HTERT RPE-1 (cell line): ENCODE data around the gene TMPRSS9.
"Not testable (repeated sequence)": the region's sequence is repeated elsewhere in the genome, so short reads cannot be mapped to it uniquely, and the experiment has no call there.

Experiments used
- in situ Hi-C: fragments of 300-500 bp; cut with MboI; formaldehyde crosslinking; loops from 4 replicates; pipeline ENCODE4 v1.14.3; 2020; ENCODE audit warnings: low sequenced_read_pairs

TMPRSS9 gene

DNA sequence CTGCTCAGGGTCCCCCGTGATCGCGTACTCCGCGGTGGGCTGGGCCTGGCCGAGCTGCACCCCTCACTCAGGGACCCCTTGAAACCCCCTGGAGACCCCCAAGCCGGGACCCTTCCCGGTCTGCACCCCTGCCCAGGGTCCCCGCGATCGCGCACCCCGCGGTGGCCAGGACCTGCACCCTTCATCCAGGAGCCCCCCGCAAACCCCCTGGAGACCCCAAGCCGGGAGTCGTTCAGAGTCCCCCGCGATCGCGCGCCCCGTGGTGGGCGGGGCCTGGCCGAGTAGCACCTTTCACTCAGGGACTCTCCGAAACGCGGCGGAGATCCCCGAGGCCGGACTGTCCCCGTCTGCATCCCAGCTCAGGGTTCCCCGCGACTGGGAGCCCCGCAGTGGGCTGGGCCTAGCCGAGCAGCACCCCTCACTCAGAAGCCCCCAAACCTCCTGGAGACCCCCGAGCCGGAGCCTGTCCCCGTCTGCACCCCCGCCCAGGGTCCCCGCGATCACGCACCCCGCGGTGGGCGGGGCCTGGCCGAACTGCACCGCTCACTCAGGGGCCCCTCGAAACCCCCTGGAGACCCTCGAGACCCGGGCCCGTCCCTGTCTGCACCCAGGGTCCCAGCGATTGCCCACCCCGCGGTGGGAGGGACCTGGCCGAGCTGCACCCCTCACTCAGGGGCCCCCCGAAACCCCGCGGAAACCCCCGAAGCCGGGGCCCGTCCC is 95.9 kb downstream of the TMPRSS9 start:
- in situ Hi-C loops = no loop called here

DNA sequence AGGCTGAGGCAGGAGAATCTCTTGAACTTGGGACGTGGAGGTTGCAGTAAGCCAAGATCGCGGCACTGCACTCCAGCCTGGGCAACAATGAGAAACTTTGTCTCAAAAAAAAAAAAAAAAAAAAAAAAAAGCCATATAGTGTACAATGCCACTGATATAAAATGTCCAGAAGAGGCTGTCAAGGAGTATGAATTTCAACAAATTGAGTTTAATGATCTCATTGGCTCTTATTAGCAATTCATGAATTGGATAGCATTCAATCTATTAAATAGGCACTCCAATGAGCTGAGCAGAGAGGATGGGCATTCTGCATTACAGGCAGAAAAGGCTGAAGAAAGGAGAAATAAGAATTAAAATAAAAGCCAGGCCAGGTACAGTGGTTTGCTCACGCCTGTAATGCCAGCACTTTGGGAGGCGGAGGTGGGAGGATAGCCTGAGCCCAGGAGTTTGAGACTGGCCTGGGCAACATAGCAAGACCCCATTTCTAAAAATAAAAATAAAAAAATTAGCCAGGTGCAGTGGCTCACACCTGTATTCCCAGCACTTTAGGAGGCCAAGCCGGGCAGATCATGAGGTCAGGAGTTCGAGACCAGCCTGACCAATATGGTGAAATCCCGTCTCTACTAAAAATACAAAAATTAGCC is 97.5 kb downstream of the TMPRSS9 start:
- in situ Hi-C loops = no loop called here

DNA sequence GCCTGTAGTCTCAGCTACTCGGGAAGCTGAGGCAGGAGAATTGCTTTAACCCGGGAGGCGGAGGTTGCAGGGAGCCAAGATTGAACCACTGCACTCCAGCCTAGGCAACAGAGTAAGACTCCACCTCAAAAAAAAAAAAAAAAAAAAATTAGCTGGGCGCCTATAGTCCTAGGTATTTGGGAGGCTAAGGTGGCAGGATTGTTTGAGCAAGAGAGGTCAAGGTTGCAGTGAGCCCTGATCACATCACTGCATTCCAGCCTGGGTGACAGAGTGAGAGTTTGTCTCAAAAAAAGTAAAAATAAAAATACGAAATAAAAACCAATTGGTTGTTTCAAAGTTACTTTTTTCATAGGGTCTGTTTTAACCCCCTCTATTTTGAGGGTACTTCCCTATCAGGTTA is 98.0 kb downstream of the TMPRSS9 start:
- in situ Hi-C loops = no loop called here

DNA sequence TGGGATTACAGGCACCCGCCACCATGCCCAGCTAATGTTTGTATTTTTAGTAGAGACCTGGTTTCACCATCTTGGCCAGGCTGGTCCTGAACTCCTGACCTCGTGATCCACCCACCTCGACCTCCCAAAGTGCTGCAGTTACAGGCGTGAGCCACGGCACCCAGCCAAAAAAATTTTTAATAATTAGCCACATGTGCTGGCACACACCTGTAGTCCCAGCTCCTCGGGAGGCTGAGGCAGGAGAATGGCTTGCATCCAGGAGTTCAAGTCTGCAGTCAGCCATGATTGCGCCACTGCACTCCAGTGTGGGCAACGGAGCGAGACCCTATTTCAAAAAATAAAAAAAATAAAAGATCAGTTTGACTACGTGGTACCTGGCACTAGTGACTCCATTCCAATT is 98.7 kb downstream of the TMPRSS9 start:
- in situ Hi-C loops = not testable (repeated sequence)

DNA sequence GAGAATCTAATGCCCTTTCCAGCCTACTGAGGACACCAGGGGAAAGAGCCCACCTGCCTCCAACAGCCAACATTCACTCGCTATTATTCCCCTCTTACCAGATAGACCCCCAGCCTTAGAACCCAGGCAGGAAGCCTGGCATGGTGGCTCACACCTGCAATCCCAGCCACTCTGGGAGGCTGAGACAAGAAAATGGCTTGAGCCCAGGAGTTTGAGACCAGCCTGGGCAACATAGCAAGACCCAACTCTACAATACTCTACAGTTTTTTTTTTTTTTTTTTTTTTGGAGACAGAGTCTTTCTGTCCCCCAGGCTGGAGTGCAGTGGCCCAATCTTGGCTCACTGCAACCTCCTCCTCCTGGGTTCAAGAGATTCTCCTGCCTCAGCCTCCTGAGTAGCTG is 100.2 kb downstream of the TMPRSS9 start:
- in situ Hi-C loops = no loop called here

DNA sequence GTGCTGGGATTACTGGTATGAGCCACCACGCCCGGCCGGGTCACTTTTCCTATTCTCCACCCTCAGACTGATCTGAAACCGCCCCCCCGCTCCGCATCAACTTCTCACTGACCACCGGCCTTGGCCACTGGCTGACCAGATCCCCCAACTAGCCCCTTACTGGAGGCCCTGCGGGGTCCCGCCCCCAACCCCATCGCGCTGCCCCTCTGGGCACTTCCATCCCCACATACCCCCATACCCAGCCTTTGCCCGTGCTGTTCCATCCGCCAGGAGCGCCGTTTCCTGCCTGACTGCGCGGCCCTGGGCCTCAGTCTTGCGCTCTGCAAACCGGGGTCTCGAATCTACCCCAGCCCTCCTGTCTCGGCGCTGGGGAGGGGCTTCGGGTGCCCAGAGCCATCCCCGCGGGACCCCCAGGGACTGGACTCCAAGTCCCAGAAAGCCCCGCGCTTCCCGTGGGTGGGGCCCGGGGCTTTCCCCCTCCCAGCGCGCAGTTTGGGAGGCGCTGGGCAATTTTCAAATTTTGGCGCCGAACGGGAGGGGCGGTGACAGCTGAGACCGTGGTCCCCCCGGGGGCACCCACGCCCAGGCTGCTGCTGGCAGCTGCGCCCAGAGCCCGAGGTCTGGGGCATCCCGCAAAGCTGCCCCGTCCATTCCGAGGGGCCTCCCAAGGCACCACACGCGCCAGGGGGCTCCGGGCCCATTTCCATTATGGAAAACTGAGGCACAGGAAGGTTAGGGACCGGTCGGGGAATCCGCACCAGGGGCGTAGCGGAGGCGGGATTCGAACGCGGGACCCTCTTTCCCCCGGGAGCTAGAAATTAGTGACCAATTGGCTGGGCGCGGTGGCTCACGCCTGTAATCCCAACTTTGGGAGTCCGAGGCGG is 101.9 kb downstream of the TMPRSS9 start:
- in situ Hi-C loops = no loop called here

DNA sequence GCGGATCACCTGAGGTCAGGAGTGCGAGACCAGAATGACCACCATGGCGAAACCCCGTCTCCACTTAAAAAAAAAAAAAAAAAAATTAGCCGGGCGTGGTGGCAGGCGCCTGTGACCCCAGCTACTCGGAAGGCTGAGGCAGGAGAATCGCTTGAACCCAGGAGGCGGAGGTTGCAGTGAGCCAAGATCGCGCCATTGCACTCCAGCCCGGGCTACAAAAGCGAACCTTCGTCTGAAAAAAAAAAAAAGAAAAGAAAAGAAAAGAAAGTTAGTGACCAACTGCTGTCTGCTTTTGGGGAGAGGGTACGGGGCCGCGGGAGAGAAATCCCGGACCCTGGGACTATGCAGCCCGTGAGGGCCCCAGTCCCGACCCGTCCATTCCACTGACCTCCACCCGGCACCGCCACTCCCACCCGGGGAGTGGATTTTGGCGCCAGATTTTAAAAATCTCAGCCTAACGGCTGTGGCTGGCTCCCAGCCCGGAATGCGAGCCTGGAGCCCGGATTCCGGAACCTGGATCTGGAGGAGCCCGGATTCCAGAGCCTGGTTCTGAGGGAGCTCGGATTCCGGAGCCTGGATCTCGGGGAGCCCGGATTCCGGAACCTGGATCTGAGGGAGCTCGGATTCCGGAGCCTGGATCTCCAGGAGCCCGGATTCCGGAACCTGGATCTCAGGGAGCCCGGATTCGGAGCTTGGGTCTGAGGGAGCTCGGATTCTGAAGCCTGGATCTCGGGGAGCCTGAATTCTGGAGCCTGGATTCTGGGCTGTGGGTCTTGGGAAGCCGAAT is 102.8 kb downstream of the TMPRSS9 start:
- in situ Hi-C loops = no loop called here

DNA sequence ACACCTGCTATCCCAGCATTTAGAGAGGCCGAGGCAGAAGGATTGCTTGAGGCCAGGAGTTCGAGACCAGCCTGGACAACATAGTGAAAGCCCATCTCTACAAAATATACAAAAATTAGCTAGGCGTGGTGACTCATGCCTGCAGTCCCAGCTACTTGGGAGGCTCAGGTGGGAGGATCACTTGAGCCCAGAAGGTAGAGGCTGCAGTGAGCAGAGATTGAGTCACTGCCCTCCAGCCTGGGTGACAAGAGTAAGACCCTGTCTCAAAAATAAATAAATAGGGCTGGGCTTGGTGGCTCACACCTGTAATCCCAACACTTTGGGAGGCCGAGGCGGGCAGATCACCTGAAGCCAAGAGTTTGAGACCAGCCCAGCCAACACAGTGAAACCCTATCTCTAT is 103.6 kb downstream of the TMPRSS9 start:
- in situ Hi-C loops = not testable (repeated sequence)

DNA sequence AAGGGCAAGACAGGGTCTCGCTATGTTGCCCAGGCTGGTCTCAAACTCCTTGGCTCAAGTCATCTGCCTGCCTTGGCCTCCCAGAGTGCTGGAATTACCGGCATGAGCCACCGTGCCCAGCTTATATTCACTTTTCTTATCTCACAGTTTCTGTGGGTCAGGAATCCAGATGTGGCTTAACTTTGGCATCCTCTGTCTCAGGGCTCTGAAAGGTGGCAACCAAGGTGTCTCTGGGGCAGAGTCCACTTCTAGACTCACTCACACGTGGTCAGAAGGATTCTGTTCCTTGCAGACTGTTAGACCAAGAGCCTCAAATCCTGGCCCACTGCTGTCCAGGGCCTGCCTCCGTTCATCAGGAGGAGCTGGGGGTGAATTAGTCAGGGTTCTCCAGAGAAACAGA is 104.3 kb downstream of the TMPRSS9 start:
- in situ Hi-C loops = no loop called here

DNA sequence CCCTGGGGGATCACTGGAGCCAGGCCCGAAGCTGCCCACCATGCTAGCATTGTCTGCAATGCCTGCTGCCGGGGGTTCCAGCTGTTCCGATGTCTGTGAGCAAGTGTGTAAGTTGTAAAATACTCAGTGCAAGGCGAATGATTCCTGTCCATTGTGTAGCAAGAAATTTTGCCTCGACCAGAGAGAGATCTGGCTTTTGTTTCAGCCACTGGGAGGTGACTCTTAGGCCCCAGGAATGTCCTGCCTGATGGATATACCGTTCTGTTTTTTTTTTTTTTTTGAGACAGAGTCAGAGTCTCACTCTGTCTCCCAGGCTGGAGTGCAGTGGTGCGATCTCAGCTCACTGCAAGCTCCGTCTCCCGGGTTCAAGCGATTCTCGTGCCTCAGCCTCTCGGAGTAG is 108.5 kb downstream of the TMPRSS9 start:
- in situ Hi-C loops = no loop called here

DNA sequence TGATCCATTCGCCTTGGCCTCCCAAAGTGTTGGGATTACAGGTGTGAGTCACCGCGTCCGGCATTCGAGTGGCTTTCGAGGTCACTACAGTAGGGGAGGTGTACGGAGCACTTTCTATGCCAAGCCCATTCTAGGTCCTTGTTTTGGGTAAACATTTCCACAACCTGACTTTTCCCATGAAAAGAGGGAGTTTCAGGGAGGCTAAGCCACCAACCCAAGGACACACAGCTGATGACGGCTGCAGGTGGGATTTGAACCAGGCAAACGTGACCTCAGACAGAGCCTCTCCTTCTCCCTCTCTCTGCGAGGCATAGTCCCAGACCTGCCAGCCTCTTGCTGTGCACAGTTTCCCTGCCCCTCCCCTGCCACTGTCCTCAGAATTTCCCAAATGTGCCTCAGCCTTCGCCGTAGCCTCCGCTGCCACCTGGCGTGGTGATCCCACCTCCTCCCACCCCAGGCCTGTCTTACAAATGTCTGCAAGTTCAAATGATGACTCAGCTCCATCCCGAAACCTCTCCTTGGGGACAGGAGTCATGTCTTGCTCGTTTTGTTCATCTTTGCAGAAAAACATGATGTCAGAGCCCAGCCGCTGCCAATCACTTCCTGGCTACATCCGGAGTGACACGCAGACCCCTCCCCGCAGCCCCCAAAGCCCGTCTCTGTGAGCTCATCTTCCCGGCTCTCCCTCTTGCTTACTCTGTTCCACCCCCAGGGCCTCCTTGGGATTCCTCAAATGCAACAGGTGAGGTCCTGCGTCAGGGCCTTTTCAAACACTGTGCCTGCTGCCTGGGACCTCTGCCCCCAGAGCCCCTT is 109.2 kb downstream of the TMPRSS9 start:
- in situ Hi-C loops = no loop called here

DNA sequence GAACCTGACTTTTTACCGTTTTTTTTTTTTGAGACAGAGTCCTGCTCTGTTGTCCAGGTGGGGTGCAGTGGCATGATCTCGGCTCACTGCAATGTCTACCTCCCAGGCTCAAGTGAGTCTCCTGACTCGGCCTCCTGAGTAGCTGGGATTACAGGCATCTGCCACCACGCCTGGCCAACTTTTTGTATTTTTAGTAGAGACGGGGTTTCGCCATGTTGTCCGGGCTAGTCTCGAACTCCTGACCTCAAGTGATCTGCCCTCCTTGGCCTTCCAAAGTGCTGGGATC is 109.8 kb downstream of the TMPRSS9 start:
- in situ Hi-C loops = not testable (repeated sequence)

DNA sequence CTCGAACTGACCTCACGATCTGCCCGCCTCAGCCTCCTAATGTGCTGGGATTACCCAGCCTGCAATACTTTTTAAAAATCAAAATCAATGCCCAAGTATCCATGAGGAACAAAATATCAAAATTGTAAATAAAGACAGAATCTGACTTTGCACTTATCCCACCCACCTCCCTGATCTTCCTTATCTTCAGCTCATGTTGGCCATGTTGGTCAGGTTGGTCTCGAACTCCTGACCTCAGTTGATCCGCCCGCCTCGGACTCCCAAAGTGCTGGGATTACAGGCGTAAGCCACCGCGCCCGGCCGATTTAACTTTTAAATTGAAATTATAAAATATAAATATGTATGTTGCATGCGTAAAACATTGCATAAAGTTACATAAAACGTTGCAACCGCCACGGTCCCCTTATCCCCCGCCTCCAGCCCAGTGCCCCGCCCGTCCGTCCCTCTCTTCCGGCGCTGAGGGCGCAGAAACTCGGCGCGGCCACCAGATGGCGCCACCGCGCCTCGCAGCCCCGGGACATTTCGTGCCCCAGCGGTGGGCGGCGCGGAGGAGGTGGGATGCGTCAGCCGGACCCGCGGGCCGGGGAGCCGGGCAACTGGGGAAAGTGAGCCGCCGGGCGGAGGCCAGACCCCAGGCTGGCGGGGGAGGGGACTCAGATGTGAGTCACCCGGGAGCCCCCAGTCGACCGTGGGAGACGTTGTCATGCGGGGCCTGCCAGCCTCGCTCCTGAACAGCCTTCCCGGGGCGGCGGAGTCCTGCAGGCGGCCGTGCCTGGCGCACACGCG is 114.4 kb downstream of the TMPRSS9 start:
- in situ Hi-C loops = no loop called here

DNA sequence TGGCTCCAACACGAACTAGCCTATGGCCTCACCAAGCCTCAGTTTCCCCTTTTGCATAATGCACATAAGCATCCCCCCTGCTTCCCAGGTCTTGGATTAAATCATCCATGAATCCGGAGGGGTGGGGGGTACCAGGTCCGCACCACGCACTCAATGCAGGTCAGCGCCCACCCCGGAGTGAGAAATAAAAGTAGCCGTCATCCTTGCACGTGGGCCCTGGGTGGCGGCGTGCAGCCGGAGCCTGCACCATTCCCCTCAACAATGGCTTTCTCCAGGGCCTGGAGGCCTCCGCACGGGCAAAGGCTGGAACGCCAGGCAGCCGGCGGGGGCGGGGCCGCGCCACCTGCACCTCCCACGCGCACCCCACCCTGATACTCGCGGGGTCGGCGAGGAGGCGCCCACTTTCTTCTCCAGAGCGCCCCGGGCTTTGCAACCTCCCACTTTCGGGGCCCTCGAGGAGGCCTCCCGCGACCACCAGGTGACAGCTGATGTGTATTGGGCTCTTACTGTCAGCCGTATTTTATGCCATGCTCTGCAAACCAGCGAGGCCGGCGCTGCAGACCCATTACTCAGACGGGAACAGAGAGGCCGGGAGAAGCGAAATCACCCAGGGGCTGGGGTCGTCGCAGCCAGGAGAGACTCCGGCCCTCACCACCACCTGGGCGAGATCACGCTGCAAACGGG is 115.1 kb downstream of the TMPRSS9 start:
- in situ Hi-C loops = no loop called here
